ELR (cell line): ENCODE results near the gene DYNLT5.
"Not testable (repeated sequence)": the region's sequence is repeated elsewhere in the genome, so short reads cannot be mapped to it uniquely, and the experiment has no call there.

Experiments used
- DNase-seq: peaks from one replicate; pipeline ENCODE4 v3.0.0-alpha.2; 2015; ENCODE audit warnings: low read depth

The DYNLT5 gene

DNA sequence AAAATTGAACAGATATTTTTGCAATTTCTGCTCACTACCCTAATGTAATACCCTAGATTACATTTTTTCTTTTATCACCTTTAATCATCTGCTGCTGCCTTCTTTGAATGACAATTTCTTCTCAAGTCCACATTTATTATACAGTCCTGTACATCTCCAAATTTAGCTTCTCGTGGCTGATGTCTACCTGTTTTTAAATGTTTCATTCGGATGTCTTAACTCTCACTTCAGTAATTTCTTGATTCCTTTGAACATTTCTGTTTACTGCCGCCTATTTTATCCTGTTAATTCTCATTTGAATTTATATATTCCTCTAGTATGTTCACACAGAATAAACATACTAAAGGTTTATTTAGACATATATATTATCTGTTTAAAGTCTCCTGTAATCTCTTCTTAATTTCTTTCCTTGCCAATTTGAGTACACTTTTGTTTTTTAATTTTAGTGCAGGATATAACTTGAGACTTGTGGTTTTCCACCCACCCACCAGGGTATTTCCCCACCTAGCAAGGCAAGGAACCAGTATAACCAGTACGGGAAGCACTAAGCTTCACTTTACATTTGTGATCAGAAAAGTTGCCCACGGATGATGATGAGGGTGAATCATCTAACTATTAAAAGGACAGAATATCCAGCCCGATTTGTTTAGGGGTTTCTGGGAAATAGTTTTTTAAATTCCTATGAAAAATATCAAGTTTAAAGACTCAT, 36.1 kb downstream of the DYNLT5 start:
- DNase-seq, result no peak

DNA sequence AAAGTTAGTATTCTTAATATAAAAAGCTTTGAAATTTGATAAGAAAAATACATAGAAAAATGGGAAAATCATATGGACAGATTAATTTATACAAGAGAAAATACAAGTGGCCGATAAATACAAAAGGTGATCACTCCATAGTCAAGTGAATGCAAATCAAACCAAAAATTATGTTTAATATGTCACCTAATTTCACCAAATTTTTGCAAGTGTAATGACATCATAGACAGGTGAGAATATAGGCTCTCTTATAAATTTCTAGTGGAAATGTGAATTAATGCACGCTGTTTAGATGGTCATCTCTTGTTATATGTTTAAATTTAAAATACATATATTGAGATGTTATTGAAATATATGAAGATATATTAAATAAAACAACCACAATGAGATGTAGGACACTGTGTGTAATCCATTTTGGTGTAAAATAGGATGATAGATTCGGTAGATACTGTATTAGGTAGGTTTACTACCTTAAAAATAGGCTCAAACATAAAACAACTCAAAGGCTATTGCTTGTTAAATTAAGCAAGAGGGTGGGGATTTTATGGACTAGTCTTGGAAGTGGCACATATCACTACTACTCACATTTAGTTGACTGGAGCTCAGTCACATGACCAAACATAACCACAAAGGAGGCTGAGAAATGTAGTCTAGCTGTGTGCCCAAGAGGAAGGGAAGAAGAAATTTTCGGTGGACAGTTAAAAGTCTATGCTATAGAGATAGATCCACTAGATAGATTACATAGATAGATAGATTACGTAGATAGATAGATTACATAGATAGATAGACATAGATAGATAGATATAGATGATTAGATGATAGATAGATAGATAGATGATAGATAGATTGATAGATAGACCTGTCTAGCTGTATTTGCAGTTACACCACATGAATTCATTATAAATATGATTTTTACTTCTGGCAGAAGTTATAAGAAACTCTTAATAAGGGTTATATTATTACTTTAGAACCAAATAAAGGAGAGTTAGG, 39.7 kb downstream of the DYNLT5 start:
- no peak for DNase-seq

DNA sequence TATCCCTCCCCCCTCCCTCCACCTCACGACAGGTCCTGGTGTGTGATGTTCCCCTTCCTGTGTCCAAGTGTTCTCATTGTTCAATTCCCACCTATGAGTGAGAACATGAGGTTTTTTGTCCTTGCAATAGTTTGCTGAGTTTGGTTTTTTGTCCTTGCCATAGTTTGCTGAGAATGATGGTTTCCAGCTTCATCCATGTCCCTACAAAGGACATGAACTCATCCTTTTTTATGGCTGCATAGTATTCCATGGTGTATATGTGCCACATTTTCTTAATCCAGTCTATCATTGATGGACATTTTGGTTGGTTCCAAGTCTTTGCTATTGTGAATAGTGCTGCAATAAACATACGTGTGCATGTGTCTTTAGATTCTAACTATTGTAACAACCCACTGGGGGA, 43.6 kb downstream of the DYNLT5 start:
- not testable (repeated sequence) for DNase-seq

DNA sequence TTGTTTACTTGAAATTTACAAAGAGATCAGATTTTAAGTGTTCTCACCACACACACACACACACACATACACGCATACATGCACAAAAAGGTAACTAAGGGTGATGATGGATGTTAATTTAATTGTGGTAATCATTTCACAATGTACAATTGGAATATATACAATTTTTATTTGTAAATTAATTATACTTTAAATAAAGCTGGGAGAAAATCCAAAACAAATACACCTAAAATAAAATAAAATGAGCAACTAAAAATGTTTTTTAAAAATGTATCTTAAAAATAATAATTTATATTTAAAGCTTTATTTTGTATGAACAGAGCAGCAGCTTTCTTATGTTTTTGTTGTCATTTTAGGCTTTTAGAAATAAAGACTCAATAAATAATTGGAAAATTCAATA, 57.0 kb downstream of the DYNLT5 start:
- no peak for DNase-seq

DNA sequence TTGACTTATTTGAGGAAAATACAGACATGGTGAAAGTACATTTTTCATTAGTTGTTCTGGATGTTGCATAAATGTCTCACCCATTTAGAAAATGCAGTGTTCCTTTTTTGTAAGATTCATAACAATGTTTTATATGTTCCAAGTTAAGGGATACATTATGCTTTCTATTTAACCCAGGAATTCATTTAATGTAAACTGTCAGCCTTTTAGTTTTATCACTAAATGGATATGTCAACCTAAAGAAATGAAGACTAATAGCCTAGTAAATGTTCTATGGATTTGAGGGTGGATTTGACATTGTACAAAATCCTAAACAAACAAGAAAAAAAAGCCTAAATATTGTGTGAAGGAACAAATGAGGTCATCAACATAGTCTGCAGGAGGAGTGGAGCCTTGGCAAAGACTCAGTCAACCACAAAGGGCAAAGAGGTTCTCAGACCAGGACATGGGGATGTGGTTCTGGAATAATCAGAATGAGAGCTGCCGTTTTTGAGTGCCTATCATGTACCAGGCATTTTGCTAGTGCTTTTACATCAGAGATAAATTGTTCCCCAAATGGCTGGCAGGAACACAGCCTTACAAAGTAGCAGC, 57.6 kb downstream of the DYNLT5 start:
- DNase-seq, result peak; percentile 19

DNA sequence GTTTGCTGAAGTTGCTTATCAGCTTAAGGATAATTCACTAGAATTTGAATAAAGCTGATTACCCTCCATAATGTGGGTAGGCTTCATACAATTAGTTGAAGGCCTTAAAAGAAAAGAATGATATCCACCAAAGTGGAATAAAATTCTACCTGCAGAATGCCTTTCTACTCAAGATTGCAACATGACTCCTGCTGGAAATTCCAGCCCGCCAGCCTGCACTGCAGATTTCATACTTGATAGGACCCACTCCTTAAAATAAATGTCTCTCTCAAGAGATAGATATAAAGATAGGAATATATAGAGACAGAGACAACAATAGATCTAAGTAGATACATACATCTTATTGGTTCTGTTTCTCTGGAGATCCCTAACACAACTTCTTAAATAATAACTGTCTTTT, 72.5 kb downstream of the DYNLT5 start:
- no peak for DNase-seq
